ENCODE results near the gene CHCHD1. TPM values are rescaled to one million over a fixed set of nuclear protein-coding genes. Genes with fewer than 3 reads are reported as not detected.

Gene CHCHD1
- total RNA-seq, 5 donors from 2014 or later (not counting 1 experiment from before 2014, with no cell fraction given), result 6.3 to 17.5 (median 14.2) TPM

DNA sequence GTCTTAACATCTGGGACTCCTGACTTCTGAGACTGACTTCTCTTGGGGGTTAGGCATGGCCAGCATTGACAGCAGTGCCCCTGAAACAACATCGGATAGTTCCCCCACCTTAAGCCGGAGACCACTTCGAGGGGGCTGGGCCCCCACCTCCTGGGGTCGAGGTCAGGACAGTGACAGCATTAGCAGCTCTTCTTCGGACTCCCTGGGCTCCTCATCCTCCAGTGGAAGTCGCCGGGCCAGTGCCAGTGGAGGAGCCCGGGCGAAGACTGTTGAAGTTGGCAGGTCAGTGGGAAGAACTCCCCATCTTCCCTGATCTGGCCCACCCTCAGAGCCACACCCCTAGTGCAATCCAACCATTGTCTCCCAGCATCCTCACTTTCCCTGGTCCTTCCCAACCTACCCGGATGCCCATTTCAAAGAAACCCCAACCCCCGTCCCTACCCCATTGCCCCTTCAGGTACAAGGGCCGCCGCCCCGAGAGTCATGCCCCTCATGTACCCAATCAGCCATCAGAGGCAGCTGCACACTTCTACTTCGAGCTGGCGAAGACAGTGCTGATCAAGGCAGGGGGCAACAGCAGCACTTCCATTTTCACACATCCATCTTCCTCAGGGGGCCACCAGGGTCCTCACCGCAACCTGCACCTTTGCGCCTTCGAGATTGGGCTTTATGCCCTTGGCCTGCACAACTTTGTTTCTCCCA lies 15.6 kb downstream of the CHCHD1 start:
- Histone ChIP-seq H3K4me1 (ENCODE audit: control insufficient read depth in 1 of 2, extremely low read depth in 1 of 2, insufficient read depth in 2 of 2, low read length in 2 of 2) (no peaks in the 10 kb centered on the region), H3K9me3 (no peaks in the 10 kb centered on the region), H3K4me3 (ENCODE audit: control insufficient read depth in 1 of 2, extremely low read depth in 1 of 2, low read length in 1 of 2) (no peak overlapping the region), H3K27me3 (replicated peaks in 1 of 2; ENCODE audit: control insufficient read depth in 2 of 2, extremely low read depth in 1 of 2, insufficient read depth in 2 of 2, low read length in 1 of 2) (no peaks in the 10 kb centered on the region), H3K27ac (ENCODE audit: low read length) (no peak overlapping the region), H3K36me3 (ENCODE audit: control insufficient read depth in 2 of 2, extremely low read depth in 1 of 2, insufficient read depth in 1 of 2, low read length in 1 of 2) (peaks cover 33 to 87% of the 10 kb centered on the region in 2 donors)
- Mint-ChIP-seq H3K36me3 (peaks cover 39% of the 10 kb centered on the region), H3K4me1 (peaks cover 0 to 5% (median 0%) of the 10 kb centered on the region in 3 donors), H3K27me3 (no peaks in the 10 kb centered on the region), H3K4me3 (no peak overlapping the region), H3K27ac (peak overlapping the region in 1 of 2 donors; percentile 57), H3K9me3 (no peaks in the 10 kb centered on the region)
- DNase-seq (no peak), ATAC-seq (replicated peaks in 1 of 4) (no peak)
- CTCF ChIA-PET, result no interaction called here
- POLR2A ChIA-PET, result interaction anchor here in 1 of 2 donors (0.7 kb wide), 1 partner anchor 1419 kb away, joined by 6 read pairs; no protein-coding TSS in a partner anchor
- WGBS (ENCODE audit: insufficient coverage), result 96% methylated on average over 17 of the region's 19 CpGs

DNA sequence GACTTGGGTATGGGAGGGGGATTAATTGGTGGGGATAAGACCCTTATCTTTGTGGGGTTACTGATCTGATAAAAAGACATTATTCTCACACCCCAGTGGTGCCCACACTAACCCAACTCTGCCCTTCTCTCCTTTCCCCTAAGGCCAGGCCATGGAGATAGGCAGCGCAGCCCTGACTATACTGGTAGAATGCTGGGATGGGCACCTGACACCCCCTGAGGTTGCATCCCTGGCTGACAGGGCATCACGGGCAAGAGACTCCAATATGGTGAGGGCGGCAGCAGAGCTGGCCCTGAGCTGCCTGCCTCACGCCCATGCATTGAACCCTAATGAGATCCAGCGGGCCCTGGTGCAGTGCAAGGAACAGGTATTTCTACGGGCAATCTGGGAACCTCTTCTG lies 16.2 kb downstream of the CHCHD1 start:
- ChIA-PET POLR2A (interaction anchor here in 1 of 2 donors (0.7 kb wide), 1 partner anchor 1419 kb away, joined by 6 read pairs; no protein-coding TSS in a partner anchor), CTCF (no interaction called here)
- Mint-ChIP-seq H3K4me1 (peaks cover 0 to 11% (median 1%) of the 10 kb centered on the region in 3 donors), H3K36me3 (peaks cover 40% of the 10 kb centered on the region), H3K27ac (peak overlapping the region in 1 of 2 donors; percentile 57), H3K27me3 (no peaks in the 10 kb centered on the region), H3K4me3 (no peak overlapping the region), H3K9me3 (no peaks in the 10 kb centered on the region)
- H3K27ac ChIP-seq (ENCODE audit: low read length), result no peak overlapping the region
- no peak for ATAC-seq (replicated peaks in 1 of 4)
- H3K4me1 ChIP-seq (ENCODE audit: control insufficient read depth in 1 of 2, extremely low read depth in 1 of 2, insufficient read depth in 2 of 2, low read length in 2 of 2), result no peaks in the 10 kb centered on the region
- H3K9me3 ChIP-seq, result no peaks in the 10 kb centered on the region
- H3K4me3 ChIP-seq (ENCODE audit: control insufficient read depth in 1 of 2, extremely low read depth in 1 of 2, low read length in 1 of 2), result no peak overlapping the region
- peaks cover 27 to 87% of the 10 kb centered on the region in 2 donors for H3K36me3 ChIP-seq (ENCODE audit: control insufficient read depth in 2 of 2, extremely low read depth in 1 of 2, insufficient read depth in 1 of 2, low read length in 1 of 2)
- 100% methylated on average over 5 of the region's 6 CpGs for WGBS (ENCODE audit: insufficient coverage)
- DNase-seq, result no peak
- no peaks in the 10 kb centered on the region for H3K27me3 ChIP-seq (replicated peaks in 1 of 2; ENCODE audit: control insufficient read depth in 2 of 2, extremely low read depth in 1 of 2, insufficient read depth in 2 of 2, low read length in 1 of 2)

DNA sequence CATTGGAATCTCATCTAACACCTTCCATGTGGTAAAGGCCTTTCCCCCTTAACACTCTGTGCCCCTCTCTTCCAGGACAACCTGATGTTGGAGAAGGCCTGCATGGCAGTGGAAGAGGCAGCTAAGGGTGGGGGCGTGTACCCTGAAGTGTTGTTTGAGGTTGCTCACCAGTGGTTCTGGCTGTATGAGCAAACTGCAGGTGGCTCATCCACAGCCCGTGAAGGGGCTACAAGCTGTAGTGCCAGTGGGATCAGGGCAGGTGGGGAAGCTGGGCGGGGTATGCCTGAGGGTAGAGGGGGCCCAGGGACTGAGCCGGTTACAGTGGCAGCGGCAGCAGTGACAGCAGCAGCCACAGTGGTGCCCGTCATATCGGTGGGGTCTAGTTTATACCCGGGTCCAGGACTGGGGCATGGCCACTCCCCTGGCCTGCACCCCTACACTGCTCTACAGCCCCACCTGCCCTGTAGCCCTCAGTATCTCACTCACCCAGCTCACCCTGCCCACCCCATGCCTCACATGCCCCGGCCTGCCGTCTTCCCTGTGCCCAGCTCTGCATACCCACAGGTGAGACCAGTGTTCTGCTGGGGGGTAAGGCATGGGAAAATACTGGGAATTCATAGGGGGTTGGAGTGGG lies 17.2 kb downstream of the CHCHD1 start:
- no peak overlapping the region for H3K27ac ChIP-seq (ENCODE audit: low read length)
- ChIA-PET CTCF (no interaction called here), POLR2A (interaction anchor here (0.6 to 1.1 kb wide), 3 partner anchors 11 to 19 kb away, joined by 3 read pairs; no protein-coding TSS in a partner anchor)
- Mint-ChIP-seq H3K4me1 (peaks cover 6 to 16% (median 8%) of the 10 kb centered on the region in 3 donors), H3K27me3 (no peaks in the 10 kb centered on the region), H3K4me3 (no peak overlapping the region), H3K36me3 (peaks cover 41% of the 10 kb centered on the region), H3K9me3 (no peaks in the 10 kb centered on the region), H3K27ac (peak overlapping the region in 1 of 2 donors; percentile 28)
- no peak for DNase-seq
- 76% methylated on average over 5 of the region's 10 CpGs for whole genome bisulfite sequencing (ENCODE audit: insufficient coverage)
- H3K36me3 ChIP-seq (ENCODE audit: control insufficient read depth in 2 of 2, extremely low read depth in 1 of 2, insufficient read depth in 1 of 2, low read length in 1 of 2), result peaks cover 27 to 87% of the 10 kb centered on the region in 2 donors
- H3K9me3 ChIP-seq, result no peaks in the 10 kb centered on the region
- H3K27me3 ChIP-seq (replicated peaks in 1 of 2; ENCODE audit: control insufficient read depth in 2 of 2, extremely low read depth in 1 of 2, insufficient read depth in 2 of 2, low read length in 1 of 2), result no peaks in the 10 kb centered on the region
- no peaks in the 10 kb centered on the region for H3K4me1 ChIP-seq (ENCODE audit: control insufficient read depth in 1 of 2, extremely low read depth in 1 of 2, insufficient read depth in 2 of 2, low read length in 2 of 2)
- H3K4me3 ChIP-seq (ENCODE audit: control insufficient read depth in 1 of 2, extremely low read depth in 1 of 2, low read length in 1 of 2), result no peak overlapping the region
- ATAC-seq (replicated peaks in 1 of 4), result peak in 3 of 4 experiments; percentile 15 to 36 (median 23)

DNA sequence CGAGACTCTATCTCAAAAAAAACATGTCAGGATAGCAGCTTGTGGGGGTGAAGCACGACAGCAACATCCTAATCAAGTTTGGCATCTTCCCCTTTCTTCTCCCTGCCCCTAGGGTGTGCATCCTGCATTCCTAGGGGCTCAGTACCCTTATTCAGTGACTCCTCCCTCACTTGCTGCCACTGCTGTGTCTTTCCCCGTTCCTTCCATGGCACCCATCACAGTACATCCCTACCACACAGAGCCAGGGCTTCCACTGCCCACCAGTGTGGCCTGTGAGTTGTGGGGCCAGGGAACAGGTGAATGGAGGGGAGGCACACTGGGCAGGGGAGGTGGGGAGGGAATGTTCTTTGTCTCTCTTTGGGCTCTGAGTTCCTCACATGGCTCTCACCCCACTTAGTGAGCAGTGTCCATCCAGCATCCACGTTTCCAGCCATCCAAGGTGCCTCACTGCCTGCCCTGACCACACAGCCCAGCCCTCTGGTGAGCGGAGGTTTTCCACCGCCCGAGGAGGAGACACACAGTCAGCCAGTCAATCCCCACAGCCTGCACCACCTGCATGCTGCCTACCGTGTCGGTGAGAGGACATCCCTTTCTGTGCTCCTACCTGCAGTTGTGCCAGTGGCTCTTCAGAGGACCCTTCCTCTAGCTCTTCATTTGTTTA lies 18.2 kb downstream of the CHCHD1 start:
- peak overlapping the region; percentile 27 to 54 for H3K27ac Mint-ChIP-seq

DNA sequence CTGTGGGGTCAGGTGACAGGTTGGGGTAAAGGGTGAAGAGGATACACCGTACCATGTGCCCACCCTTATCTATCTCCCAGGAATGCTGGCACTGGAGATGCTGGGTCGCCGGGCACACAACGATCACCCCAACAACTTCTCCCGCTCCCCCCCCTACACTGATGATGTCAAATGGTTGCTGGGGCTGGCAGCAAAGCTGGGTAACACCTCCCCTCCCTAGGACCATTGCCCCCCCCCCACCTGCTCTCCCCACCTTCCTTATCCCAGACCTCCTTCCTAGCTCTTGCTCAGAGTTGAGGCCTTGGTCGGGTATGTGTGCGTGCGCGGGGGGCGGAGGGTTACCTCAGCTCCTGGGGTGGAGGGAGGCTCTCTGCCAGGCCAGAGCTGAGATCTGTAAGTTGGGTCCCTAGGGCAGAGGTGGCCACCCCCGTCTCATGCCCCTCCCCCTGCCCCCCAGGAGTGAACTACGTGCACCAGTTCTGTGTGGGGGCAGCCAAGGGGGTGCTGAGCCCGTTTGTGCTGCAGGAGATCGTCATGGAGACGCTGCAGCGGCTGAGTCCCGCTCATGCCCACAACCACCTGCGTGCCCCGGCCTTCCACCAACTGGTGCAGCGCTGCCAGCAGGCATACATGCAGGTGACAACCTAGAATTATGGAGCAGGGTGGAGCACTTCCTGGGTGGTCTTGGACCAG lies 18.9 kb downstream of the CHCHD1 start:
- H3K27me3 ChIP-seq (replicated peaks in 1 of 2; ENCODE audit: control insufficient read depth in 2 of 2, extremely low read depth in 1 of 2, insufficient read depth in 2 of 2, low read length in 1 of 2), result no peaks in the 10 kb centered on the region
- WGBS (ENCODE audit: insufficient coverage), result 92% methylated on average over 10 of the region's 20 CpGs
- no peak overlapping the region for H3K4me3 Mint-ChIP-seq
- POLR2A ChIA-PET, result interaction anchor here in 1 of 2 donors (0.5 to 1.0 kb wide), 5 partner anchors 8 to 1022 kb away, joined by 3 to 9 read pairs (median 4); no protein-coding TSS in a partner anchor
- peaks cover 36% of the 10 kb centered on the region for H3K36me3 Mint-ChIP-seq
- H3K4me3 ChIP-seq (ENCODE audit: control insufficient read depth in 1 of 2, extremely low read depth in 1 of 2, low read length in 1 of 2), result no peak overlapping the region
- CTCF ChIA-PET, result interaction anchor here in 1 of 2 donors (0.6 kb wide), 1 partner anchor 30 kb away, joined by 5 read pairs; no protein-coding TSS in a partner anchor
- DNase-seq, result no peak
- no peak overlapping the region for H3K27ac ChIP-seq (ENCODE audit: low read length)
- H3K27me3 Mint-ChIP-seq, result no peaks in the 10 kb centered on the region
- no peaks in the 10 kb centered on the region for H3K9me3 Mint-ChIP-seq
- peak overlapping the region in 1 of 2 donors; percentile 27 for H3K27ac Mint-ChIP-seq
- peaks cover 31 to 87% of the 10 kb centered on the region in 2 donors for H3K36me3 ChIP-seq (ENCODE audit: control insufficient read depth in 2 of 2, extremely low read depth in 1 of 2, insufficient read depth in 1 of 2, low read length in 1 of 2)
- peaks cover 8 to 18% (median 9%) of the 10 kb centered on the region in 3 donors for H3K4me1 Mint-ChIP-seq
- no peaks in the 10 kb centered on the region for H3K9me3 ChIP-seq
- H3K4me1 ChIP-seq (ENCODE audit: control insufficient read depth in 1 of 2, extremely low read depth in 1 of 2, insufficient read depth in 2 of 2, low read length in 2 of 2), result no peaks in the 10 kb centered on the region
- peak in 2 of 4 experiments; percentile 10 to 15 for ATAC-seq (replicated peaks in 1 of 4)

More for the DNA sequence above, 18.2 kb downstream of the CHCHD1 start:
- no peaks in the 10 kb centered on the region for H3K9me3 Mint-ChIP-seq
- H3K4me3 Mint-ChIP-seq, result no peak overlapping the region
- Histone ChIP-seq H3K27ac (ENCODE audit: low read length) (no peak overlapping the region), H3K4me1 (ENCODE audit: control insufficient read depth in 1 of 2, extremely low read depth in 1 of 2, insufficient read depth in 2 of 2, low read length in 2 of 2) (no peaks in the 10 kb centered on the region), H3K4me3 (ENCODE audit: control insufficient read depth in 1 of 2, extremely low read depth in 1 of 2, low read length in 1 of 2) (no peak overlapping the region), H3K27me3 (replicated peaks in 1 of 2; ENCODE audit: control insufficient read depth in 2 of 2, extremely low read depth in 1 of 2, insufficient read depth in 2 of 2, low read length in 1 of 2) (no peaks in the 10 kb centered on the region), H3K9me3 (no peaks in the 10 kb centered on the region), H3K36me3 (ENCODE audit: control insufficient read depth in 2 of 2, extremely low read depth in 1 of 2, insufficient read depth in 1 of 2, low read length in 1 of 2) (peaks cover 27 to 87% of the 10 kb centered on the region in 2 donors)
- DNase-seq (no peak), ATAC-seq (replicated peaks in 1 of 4) (peak in 2 of 4 experiments; percentile 6 to 15)
- H3K36me3 Mint-ChIP-seq, result peaks cover 36% of the 10 kb centered on the region
- POLR2A ChIA-PET, result interaction anchor here (0.5 to 1.1 kb wide), 6 partner anchors 9 to 1023 kb away, joined by 3 to 9 read pairs (median 4); no protein-coding TSS in a partner anchor
- no peaks in the 10 kb centered on the region for H3K27me3 Mint-ChIP-seq
- CTCF ChIA-PET, result no interaction called here
- peaks cover 6 to 16% (median 8%) of the 10 kb centered on the region in 3 donors for H3K4me1 Mint-ChIP-seq
- 82% methylated on average over 6 of the region's 9 CpGs for WGBS (ENCODE audit: insufficient coverage)
